HEK293 (cell line): ENCODE results near the gene NCR3LG1.

Source experiments
- KLF16 ChIP-seq: fragments of 450-650 bp; formaldehyde crosslinking; IDR thresholded peaks from 2 replicates; pipeline ENCODE4 v1.5.1; 2017; ENCODE audit warnings: missing biosample characterization, missing genetic modification characterization
- PRDM10 ChIP-seq: fragments of 450-650 bp; formaldehyde crosslinking; IDR thresholded peaks from 2 replicates; pipeline ENCODE4 v1.5.1; 2016; ENCODE audit warnings: missing biosample characterization, missing genetic modification characterization
- ZBTB17 ChIP-seq: fragments of 450-650 bp; formaldehyde crosslinking; IDR thresholded peaks from 2 replicates; pipeline ENCODE4 v1.5.1; 2016; ENCODE audit warnings: missing biosample characterization, missing genetic modification characterization
- ZBTB44 ChIP-seq: fragments of 450-650 bp; IDR thresholded peaks from 2 replicates; pipeline ENCODE4 v1.5.1; 2018; ENCODE audit warnings: missing biosample characterization, mild to moderate bottlenecking, missing genetic modification characterization
- ZFP69B ChIP-seq: fragments of 450-650 bp; formaldehyde crosslinking; IDR thresholded peaks from 2 replicates; pipeline ENCODE4 v1.5.1; 2016; ENCODE audit warnings: missing biosample characterization, missing genetic modification characterization
- ZNF324 ChIP-seq: fragments of 450-650 bp; formaldehyde crosslinking; IDR thresholded peaks from 2 replicates; pipeline ENCODE4 v1.5.1; 2016; ENCODE audit warnings: missing biosample characterization, missing genetic modification characterization
- ZNF404 ChIP-seq: fragments of 450-650 bp; formaldehyde crosslinking; IDR thresholded peaks from 2 replicates; pipeline ENCODE4 v1.5.1; 2017; ENCODE audit warnings: missing biosample characterization, missing genetic modification characterization
- ZNF558 ChIP-seq: fragments of 450-650 bp; formaldehyde crosslinking; IDR thresholded peaks from 2 replicates; pipeline ENCODE4 v1.5.1; 2016; ENCODE audit warnings: missing biosample characterization, missing genetic modification characterization
- ZNF600 ChIP-seq: fragments of 450-650 bp; formaldehyde crosslinking; IDR thresholded peaks from 2 replicates; pipeline ENCODE4 v1.5.1; 2016; ENCODE audit warnings: missing biosample characterization, missing genetic modification characterization
- ZNF610 ChIP-seq: fragments of 450-650 bp; formaldehyde crosslinking; IDR thresholded peaks from 2 replicates; pipeline ENCODE4 v1.5.1; 2016; ENCODE audit warnings: missing biosample characterization, missing genetic modification characterization, borderline replicate concordance
- ZNF623 ChIP-seq: fragments of 450-650 bp; formaldehyde crosslinking; IDR thresholded peaks from 2 replicates; pipeline ENCODE4 v1.5.1; 2016; ENCODE audit warnings: missing biosample characterization, missing genetic modification characterization
- ZNF777 ChIP-seq: fragments of 450-650 bp; formaldehyde crosslinking; IDR thresholded peaks from 2 replicates; pipeline ENCODE4 v1.5.1; 2017; ENCODE audit warnings: missing biosample characterization, missing genetic modification characterization, borderline replicate concordance
- TF ChIP-seq, protein P1 (sequence below): fragments of 450-650 bp; formaldehyde crosslinking; IDR thresholded peaks from 2 replicates; pipeline ENCODE4 v1.5.1; 2016; ENCODE audit warnings: missing biosample characterization, missing genetic modification characterization
- TF ChIP-seq, protein P2 (sequence below): fragments of 450-650 bp; formaldehyde crosslinking; IDR thresholded peaks from 2 replicates; pipeline ENCODE4; 2016; ENCODE audit warnings: missing biosample characterization, missing genetic modification characterization
- TF ChIP-seq, protein P3 (sequence below): fragments of 450-650 bp; formaldehyde crosslinking; IDR thresholded peaks from 2 replicates; pipeline ENCODE4 v1.5.1; 2016; ENCODE audit warnings: missing biosample characterization, missing genetic modification characterization
- TF ChIP-seq, protein P4 (sequence below): fragments of 450-650 bp; formaldehyde crosslinking; IDR thresholded peaks from 2 replicates; pipeline ENCODE4 v1.5.1; 2016; ENCODE audit warnings: missing biosample characterization, missing genetic modification characterization
- TF ChIP-seq, protein P5 (sequence below): fragments of 450-650 bp; formaldehyde crosslinking; conservative IDR thresholded peaks from 2 replicates; pipeline ENCODE4 v1.5.1; 2016; ENCODE audit warnings: low read depth, missing biosample characterization, missing genetic modification characterization

The NCR3LG1 gene

GRCh38 chr11:17403980-17404759 lies 52.6 kb downstream of the NCR3LG1 start (continued):
- TF ChIP-seq ZNF324 (tag by site-specific recombination) (peak; percentile 48; the same call in 1 of the 2 replicates), KLF16 (tag by site-specific recombination) (no peak), ZNF623 (no peak), ZBTB44 (tag by site-specific recombination) (peak; percentile 94), ZNF777 (tag by site-specific recombination) (no peak), PRDM10 (tag by site-specific recombination) (0 out of 2 replicates have a peak, but pooled peaks have one; percentile 28), ZBTB17 (tag by site-specific recombination) (peak; percentile 71), ZNF600 (tag by site-specific recombination) (no peak), ZNF404 (tag by site-specific recombination) (no peak), ZFP69B (tag by site-specific recombination) (peak; percentile 39; the same call in 1 of the 2 replicates), ZNF610 (no peak), ZNF558 (tag by site-specific recombination) (peak; percentile 96)
- TF ChIP-seq, protein P1, sequence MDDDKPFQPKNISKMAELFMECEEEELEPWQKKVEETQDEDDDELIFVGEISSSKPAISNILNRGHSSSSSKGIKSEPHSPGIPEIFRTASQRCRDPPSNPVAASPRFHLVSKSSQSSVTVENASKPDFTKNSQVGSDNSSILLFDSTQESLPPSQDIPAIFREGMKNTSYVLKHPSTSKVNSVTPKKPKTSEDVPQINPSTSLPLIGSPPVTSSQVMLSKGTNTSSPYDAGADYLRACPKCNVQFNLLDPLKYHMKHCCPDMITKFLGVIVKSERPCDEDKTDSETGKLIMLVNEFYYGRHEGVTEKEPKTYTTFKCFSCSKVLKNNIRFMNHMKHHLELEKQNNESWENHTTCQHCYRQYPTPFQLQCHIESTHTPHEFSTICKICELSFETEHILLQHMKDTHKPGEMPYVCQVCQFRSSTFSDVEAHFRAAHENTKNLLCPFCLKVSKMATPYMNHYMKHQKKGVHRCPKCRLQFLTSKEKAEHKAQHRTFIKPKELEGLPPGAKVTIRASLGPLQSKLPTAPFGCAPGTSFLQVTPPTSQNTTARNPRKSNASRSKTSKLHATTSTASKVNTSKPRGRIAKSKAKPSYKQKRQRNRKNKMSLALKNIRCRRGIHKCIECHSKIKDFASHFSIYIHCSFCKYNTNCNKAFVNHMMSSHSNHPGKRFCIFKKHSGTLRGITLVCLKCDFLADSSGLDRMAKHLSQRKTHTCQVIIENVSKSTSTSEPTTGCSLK (tag by site-specific recombination), result no peak
- TF ChIP-seq, protein P2, sequence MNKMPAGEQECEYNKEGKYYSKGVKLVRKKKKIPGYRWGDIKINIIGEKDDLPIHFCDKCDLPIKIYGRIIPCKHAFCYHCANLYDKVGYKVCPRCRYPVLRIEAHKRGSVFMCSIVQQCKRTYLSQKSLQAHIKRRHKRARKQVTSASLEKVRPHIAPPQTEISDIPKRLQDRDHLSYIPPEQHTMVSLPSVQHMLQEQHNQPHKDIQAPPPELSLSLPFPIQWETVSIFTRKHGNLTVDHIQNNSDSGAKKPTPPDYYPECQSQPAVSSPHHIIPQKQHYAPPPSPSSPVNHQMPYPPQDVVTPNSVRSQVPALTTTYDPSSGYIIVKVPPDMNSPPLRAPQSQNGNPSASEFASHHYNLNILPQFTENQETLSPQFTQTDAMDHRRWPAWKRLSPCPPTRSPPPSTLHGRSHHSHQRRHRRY (tag by site-specific recombination), result no peak
- TF ChIP-seq, protein P3, sequence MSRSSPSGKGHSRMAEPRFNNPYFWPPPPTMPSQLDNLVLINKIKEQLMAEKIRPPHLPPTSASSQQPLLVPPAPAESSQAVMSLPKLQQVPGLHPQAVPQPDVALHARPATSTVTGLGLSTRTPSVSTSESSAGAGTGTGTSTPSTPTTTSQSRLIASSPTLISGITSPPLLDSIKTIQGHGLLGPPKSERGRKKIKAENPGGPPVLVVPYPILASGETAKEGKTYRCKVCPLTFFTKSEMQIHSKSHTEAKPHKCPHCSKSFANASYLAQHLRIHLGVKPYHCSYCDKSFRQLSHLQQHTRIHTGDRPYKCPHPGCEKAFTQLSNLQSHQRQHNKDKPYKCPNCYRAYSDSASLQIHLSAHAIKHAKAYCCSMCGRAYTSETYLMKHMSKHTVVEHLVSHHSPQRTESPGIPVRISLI (tag by site-specific recombination), result no peak
- TF ChIP-seq, protein P4, sequence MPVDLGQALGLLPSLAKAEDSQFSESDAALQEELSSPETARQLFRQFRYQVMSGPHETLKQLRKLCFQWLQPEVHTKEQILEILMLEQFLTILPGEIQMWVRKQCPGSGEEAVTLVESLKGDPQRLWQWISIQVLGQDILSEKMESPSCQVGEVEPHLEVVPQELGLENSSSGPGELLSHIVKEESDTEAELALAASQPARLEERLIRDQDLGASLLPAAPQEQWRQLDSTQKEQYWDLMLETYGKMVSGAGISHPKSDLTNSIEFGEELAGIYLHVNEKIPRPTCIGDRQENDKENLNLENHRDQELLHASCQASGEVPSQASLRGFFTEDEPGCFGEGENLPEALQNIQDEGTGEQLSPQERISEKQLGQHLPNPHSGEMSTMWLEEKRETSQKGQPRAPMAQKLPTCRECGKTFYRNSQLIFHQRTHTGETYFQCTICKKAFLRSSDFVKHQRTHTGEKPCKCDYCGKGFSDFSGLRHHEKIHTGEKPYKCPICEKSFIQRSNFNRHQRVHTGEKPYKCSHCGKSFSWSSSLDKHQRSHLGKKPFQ (tag by site-specific recombination), result no peak
- TF ChIP-seq, protein P5, sequence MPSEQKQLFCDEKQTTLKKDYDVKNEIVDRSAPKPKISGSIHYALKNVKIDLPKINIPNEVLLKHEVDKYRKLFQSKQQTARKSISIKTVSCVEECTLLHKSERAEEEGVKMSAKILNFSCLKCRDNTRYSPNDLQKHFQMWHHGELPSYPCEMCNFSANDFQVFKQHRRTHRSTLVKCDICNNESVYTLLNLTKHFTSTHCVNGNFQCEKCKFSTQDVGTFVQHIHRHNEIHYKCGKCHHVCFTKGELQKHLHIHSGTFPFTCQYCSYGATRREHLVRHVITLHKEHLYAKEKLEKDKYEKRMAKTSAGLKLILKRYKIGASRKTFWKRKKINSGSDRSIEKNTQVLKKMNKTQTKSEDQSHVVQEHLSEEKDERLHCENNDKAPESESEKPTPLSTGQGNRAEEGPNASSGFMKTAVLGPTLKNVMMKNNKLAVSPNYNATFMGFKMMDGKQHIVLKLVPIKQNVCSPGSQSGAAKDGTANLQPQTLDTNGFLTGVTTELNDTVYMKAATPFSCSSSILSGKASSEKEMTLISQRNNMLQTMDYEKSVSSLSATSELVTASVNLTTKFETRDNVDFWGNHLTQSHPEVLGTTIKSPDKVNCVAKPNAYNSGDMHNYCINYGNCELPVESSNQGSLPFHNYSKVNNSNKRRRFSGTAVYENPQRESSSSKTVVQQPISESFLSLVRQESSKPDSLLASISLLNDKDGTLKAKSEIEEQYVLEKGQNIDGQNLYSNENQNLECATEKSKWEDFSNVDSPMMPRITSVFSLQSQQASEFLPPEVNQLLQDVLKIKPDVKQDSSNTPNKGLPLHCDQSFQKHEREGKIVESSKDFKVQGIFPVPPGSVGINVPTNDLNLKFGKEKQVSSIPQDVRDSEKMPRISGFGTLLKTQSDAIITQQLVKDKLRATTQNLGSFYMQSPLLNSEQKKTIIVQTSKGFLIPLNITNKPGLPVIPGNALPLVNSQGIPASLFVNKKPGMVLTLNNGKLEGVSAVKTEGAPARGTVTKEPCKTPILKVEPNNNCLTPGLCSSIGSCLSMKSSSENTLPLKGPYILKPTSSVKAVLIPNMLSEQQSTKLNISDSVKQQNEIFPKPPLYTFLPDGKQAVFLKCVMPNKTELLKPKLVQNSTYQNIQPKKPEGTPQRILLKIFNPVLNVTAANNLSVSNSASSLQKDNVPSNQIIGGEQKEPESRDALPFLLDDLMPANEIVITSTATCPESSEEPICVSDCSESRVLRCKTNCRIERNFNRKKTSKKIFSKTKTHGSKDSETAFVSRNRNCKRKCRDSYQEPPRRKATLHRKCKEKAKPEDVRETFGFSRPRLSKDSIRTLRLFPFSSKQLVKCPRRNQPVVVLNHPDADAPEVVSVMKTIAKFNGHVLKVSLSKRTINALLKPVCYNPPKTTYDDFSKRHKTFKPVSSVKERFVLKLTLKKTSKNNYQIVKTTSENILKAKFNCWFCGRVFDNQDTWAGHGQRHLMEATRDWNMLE, result peak; percentile 36; the same call in 1 of the 2 replicates
